Limb (tissue), 2 donors: ENCODE results near the gene AACS.
"Not testable (repeated sequence)": the region's sequence is repeated elsewhere in the genome, so short reads cannot be mapped to it uniquely, and the experiment has no call there.

Experiments
- DNase-seq, 2 donors: peaks; one replicate each; pipeline ENCODE4 v3.0.0-alpha.2; 2016; ENCODE audit errors: extremely low spot score in 2 of 2

AACS gene

GRCh38 chr12:125121106-125121505 is 55.9 kb downstream of the AACS start:
- DNase-seq, result no peak

DNA sequence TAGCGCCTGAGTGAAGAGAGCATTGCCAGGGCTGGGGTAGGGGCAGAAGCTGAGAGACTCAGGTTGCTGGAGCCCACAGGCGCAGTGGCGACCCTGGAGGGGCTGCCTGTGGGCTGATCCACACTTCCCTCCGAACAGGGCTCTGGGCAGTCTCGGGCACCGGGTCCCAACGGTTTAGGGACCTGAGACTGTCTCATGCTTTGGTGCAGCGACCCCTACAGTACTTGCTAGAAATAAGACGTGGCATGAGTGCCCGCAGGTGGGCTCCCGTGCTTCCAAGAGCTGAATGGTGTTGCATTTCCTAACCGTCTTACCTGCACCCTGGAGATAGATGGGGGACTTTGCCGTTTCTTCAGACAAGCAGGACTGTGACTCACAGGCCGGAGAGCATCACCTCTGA is 57.4 kb downstream of the AACS start:
- DNase-seq, result no peak

- DNase-seq, result no peak
Measured at GRCh38 chr12:125124320-125124966, 59.2 kb downstream of the AACS start.

GRCh38 chr12:125125271-125125670 is 60.0 kb downstream of the AACS start:
- DNase-seq, result no peak

- no peak for DNase-seq
Measured at GRCh38 chr12:125128439-125129178, 63.4 kb downstream of the AACS start.

DNA sequence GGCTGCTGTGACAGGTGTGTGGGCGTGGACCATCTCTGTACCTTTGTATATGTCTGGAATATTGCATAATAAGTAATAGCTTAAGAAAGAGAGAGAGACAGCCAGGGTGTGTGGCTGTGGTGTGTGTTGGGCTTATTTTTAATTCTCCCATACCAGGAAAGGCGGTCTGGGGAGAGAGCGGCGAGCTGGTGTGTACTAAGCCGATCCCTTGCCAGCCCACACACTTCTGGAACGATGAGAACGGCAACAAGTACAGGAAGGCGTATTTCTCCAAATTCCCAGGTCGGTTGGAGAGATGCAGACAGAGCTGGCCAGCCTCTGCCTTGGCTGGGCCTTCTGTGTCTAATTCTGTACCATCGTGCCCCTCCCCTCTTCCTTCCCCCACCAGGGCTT is 63.9 kb downstream of the AACS start:
- DNase-seq, result no peak

DNA sequence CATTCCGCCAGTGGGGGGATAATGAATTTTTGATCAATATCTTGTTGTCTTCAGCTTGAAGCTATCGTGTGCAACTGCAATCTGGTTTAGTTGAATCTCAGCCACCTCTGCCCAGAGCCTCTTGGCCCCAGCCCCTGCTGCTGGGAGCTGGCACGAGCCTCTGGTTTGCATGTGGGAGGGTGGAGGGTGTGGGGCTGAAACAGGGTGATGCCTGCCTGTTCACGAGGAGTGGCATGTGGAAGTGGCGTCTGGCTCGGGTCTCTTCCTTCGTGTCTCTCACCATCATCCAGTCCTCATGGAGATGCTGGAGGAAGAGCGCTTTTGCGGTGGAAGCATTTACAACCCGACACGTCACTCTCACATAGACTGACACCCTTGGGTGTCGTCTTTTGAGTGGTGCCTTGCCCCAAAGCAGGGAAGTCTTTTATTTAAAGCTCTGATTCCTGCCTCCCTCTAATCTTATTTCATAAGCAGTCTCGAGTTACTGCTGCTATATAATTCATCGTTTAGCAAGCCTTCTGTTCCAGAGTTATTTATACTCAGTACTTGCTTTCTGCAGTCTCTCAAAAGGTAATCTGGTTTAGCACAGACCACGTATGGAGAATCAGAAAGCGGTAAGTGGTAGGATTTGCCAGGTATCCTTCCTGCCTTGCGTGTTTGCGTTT is 64.5 kb downstream of the AACS start:
- no peak for DNase-seq

DNA sequence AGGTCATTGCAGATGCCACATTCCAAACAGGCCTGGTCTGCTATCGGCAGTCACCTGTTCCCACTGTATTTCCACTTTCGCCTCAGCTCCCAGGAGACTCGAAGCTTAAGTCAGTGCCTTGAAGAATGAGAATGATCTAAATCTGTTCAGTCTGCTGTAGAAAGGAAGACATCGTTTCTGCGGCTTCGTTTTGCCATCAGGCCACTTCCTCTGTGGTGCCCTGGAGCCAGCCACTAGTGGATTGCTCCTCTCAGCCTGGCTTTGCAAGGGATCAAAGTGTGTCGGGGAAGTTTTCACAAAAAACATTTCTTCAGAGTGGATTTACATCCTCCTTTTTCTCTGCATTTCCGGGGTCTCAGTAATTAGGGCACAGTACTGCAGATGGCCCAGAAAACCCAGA is 66.7 kb downstream of the AACS start:
- no peak for DNase-seq

DNA sequence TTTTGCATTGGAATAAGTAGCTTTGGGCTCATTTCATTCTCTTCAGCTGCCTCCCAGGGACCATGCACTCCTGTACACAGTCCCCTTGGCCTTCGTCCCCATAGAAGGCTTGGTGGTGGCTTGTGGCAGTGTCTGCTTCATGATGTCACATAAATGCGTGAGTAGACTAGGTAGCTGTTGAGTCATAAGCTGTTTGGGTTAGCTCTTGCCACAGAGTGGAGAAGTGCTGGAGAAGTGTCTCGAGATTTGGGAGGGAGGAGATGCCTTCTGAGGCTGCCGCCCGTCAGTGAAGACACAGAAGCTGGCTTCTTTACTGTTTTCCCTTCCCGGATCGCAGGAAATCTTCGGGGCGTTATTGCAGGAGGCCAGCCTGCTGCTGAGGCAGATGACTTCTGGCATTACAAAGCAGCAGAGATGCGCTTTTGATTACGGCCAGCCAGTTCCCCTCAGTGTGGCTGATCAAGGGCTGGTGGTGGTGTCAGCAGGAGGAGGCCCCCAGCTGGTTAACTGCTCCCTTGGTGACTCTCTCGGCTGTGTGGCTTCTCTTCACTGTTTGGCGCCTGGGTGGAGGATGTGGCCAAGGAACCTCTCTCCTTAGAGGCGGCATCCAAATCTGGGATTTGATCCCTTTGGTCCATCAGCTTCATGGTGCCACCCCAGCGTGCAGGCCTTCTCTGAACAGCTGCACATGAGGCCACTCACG is 67.6 kb downstream of the AACS start:
- DNase-seq, result no peak

DNA sequence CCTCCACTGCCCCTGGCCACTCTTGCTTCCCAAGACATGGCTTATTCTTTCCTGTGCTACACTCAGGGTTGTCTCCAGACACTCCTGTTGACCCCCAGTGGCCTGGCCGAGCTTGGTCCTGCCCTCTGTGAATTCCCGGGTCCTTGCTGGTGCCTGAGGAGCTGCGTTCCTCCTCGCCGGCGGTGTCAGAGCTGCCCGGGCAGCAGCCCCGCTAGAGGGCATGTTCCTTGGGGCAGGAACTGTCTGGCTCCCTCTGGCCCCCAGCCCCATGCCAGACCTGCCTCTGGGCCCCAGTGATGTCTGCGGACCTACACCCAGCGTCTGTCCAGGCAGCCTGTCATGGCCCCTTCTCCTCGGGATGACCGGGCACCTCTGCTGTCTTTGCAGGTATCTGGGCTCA is 68.4 kb downstream of the AACS start:
- no peak for DNase-seq

DNA sequence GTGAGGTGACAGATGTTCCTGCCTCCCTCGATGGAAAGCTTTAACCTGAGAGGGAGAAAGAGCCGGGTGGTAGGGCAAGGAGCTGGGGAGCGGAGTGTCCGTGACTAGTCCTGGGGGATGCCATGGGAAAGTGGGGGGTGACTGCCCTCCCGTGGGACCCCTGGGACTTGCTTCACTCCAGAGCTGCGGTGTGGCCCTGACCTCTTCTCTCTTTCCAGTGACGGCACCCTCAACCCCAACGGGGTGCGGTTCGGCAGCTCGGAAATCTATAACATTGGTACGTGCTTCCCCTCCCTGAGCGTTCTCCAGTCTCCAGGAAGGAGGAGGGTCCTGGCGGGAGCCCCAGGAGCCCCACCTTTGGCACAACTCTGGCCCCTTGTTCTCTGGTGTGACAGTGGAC is 69.3 kb downstream of the AACS start:
- no peak for DNase-seq

DNA sequence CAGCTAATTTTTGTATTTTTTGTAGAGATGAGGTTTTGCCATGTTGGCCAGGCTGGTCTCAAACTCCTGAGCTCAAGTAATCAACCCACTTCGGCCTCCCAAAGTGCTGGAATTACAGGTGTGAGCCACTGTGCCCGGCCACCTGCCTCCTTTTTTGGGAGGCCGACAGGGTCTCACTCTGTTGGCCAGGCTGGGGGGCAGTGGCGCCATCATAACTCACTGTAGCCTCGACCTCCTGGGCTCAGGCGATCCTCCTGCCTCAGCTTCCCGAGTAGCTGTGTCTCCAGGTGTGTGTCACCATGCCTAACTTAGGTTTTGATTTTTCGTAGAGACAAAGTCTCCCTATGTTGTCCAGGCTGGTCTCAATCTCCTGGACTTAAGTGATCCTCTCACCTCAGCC is 70.7 kb downstream of the AACS start:
- DNase-seq, result no peak

- DNase-seq, result no peak
Measured at GRCh38 chr12:125136702-125137101, 71.5 kb downstream of the AACS start.

DNA sequence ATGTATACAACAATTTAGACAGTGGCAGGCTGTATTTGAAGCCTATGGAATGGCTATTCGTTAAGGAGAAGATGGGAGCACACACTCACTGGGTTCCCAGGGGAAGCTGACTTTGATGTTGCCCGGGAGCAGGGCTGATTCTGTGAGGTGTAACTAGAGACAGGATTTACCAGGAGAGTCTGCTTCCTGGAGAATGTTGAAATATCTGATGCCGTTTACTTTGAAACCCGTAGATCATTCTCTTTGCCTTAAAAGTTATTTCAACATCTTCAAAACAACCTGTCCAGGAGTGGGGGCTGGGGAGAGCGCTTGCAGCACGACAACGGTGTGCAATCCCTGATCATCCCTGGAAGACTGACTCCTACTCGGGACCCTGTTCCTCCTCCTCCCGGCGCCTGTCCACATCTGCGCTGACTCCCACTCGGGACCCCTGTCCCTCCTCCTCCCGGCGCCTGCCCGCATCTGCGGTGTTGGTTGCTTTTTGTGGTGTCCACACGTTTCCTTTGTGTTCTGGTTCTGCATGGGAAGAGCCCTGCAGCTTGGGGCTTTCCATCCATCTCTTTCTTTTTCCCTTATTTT is 72.6 kb downstream of the AACS start:
- no peak for DNase-seq

- no peak for DNase-seq
Measured at GRCh38 chr12:125140279-125141209, 75.3 kb downstream of the AACS start.

- not testable (repeated sequence) for DNase-seq
Measured at GRCh38 chr12:125141210-125141573, 76.0 kb downstream of the AACS start.

- no peak for DNase-seq
Measured at GRCh38 chr12:125142601-125143000, 77.4 kb downstream of the AACS start.

- no peak for DNase-seq
Measured at GRCh38 chr12:125143491-125143890, 78.3 kb downstream of the AACS start.

GRCh38 chr12:125145196-125145595 is 80.0 kb downstream of the AACS start:
- no peak for DNase-seq

DNA sequence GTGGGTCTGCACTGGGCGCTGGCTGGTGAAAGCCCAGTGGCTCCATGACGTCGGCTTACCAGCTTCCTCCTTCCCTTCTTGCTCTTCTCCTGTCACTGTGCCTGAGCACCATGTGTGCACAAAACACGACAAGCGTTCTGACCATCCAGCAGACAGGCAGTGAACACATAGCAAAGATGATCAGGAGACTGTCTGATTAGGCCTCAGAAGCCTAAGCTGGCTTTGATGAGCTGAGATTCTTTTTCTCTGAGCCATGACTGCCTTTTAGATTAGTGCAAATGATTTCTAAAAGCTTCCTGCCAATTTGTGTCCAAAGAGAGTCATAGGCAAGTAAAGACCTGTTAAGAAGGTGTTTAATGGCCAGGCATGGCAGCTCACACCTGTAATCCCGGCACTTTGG is 83.1 kb downstream of the AACS start:
- DNase-seq, result no peak
